ENCODE data around the gene MRPS10. TPM values are rescaled to one million over a fixed set of nuclear protein-coding genes. Genes with fewer than 3 reads are reported as not detected.

Gene MRPS10
- total RNA-seq, 1 donor from 2014 or later = 5.4 TPM

- intact Hi-C loops (cut with DNase I) = no loop called here
- Histone ChIP-seq H3K27ac (no peak overlapping the region), H3K4me3 (no peak overlapping the region), H3K4me1 (no peaks in the 10 kb centered on the region), H3K36me3 (peaks cover 9 to 19% of the 10 kb centered on the region in 2 donors), H3K27me3 (no peaks in the 10 kb centered on the region), H3K9me3 (no peaks in the 10 kb centered on the region)
- DNase-seq (ENCODE audit: low spot score in 2 of 2) = no peak
- TF ChIP-seq CTCF (IDR thresholded peaks at IDR 0.05) = no peak
These were observed 39.4 kb upstream of the MRPS10 start for GRCh38 chr6:42257063-42257462.

- Histone ChIP-seq H3K27me3 (no peaks in the 10 kb centered on the region), H3K4me1 (no peaks in the 10 kb centered on the region), H3K36me3 (peaks cover 9 to 19% of the 10 kb centered on the region in 2 donors), H3K27ac (no peak overlapping the region), H3K9me3 (no peaks in the 10 kb centered on the region), H3K4me3 (no peak overlapping the region)
- no peak for DNase-seq (ENCODE audit: low spot score in 2 of 2)
- intact Hi-C loops (cut with DNase I) = no loop called here
- no peak for TF ChIP-seq CTCF (IDR thresholded peaks at IDR 0.05)
These were observed 37.4 kb upstream of the MRPS10 start for GRCh38 chr6:42255050-42255449.

GRCh38 chr6:42254505-42254904 is 36.8 kb upstream of the MRPS10 start:
- no peaks in the 10 kb centered on the region for H3K9me3 ChIP-seq
- intact Hi-C loops (cut with DNase I) = no loop called here
- DNase-seq (ENCODE audit: low spot score in 2 of 2) = no peak
- TF ChIP-seq CTCF (IDR thresholded peaks at IDR 0.05) = no peak
- no peak overlapping the region for H3K4me3 ChIP-seq
- H3K27ac ChIP-seq = no peak overlapping the region
- H3K27me3 ChIP-seq = no peaks in the 10 kb centered on the region
- H3K4me1 ChIP-seq = no peaks in the 10 kb centered on the region
- peaks cover 9 to 19% of the 10 kb centered on the region in 2 donors for H3K36me3 ChIP-seq

GRCh38 chr6:42251911-42252637 is 34.4 kb upstream of the MRPS10 start:
- no peak for TF ChIP-seq CTCF (IDR thresholded peaks at IDR 0.05)
- no peak for DNase-seq (ENCODE audit: low spot score in 2 of 2)
- intact Hi-C loops (cut with DNase I) = no loop called here
- Histone ChIP-seq H3K4me1 (no peaks in the 10 kb centered on the region), H3K9me3 (no peaks in the 10 kb centered on the region), H3K4me3 (no peak overlapping the region), H3K27ac (peak overlapping the region; percentile 27 to 34), H3K27me3 (no peaks in the 10 kb centered on the region), H3K36me3 (peaks cover 9 to 16% of the 10 kb centered on the region in 2 donors)

GRCh38 chr6:42251500-42251899 is 33.8 kb upstream of the MRPS10 start:
- no peak for DNase-seq (ENCODE audit: low spot score in 2 of 2)

More at GRCh38 chr6:42251500-42251899, 33.8 kb upstream of the MRPS10 start:
- Histone ChIP-seq H3K27me3 (no peaks in the 10 kb centered on the region), H3K4me1 (no peaks in the 10 kb centered on the region), H3K27ac (no peak overlapping the region), H3K9me3 (no peaks in the 10 kb centered on the region), H3K4me3 (no peak overlapping the region), H3K36me3 (peaks cover 9 to 13% of the 10 kb centered on the region in 2 donors)
- intact Hi-C loops (cut with DNase I) = no loop called here
- TF ChIP-seq CTCF (IDR thresholded peaks at IDR 0.05) = no peak
